HG03097 (cell line): Measurements from ENCODE around the gene DNAJC7.

Experiments
- ATAC-seq: cut with Tn5 transposase; IDR thresholded peaks from one replicate; pipeline ENCODE4 v1.9.1; 2021; ENCODE audit not compliant: unreplicated experiment, low FRiP score

Gene DNAJC7

DNA sequence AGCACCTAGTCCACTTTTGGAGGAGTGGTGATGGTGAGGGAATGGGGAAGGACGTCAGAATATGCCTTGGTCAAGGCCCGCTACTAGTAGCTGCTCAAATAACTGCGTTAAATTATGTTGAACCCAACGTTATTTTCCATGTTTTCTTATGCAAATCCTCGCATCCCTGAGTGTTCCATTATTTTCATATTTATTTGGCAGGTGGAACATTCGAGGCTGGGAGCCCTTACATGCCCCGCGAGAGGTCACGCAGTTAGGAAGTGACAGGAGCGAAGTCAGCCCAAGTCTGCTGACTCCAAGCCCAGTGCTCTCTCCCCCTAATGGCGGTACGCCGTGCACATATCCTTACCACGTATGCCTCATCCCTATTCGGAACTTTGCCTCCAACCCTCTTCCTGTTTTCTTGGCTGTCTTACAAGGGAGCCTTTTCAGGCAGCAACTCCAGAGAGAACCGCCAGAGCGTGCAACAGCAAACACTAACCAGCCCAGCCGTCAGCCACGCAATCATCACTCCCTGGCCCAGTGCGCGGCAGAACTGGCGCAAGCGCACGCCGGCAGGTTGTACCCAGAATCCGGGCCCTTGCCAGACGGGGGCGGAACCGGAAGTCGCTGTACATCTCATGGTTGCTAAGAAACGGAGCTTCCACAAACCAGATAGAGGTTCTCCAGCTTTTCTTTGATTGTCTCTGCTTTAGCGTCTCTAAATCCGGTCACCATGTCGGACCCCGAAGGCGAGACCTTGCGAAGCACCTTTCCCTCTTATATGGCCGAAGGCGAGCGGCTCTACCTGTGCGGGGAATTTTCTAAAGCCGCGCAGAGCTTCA, 87.0 kb downstream of the DNAJC7 start, which contains the start of gene ODAD4:
Gene ODAD4, plus strand, starts transcription at position 609 of the 824 bp plus-strand sequence. Its CDS starts 107 bp downstream, at position 716.
- ATAC-seq: peak; percentile 89

DNA sequence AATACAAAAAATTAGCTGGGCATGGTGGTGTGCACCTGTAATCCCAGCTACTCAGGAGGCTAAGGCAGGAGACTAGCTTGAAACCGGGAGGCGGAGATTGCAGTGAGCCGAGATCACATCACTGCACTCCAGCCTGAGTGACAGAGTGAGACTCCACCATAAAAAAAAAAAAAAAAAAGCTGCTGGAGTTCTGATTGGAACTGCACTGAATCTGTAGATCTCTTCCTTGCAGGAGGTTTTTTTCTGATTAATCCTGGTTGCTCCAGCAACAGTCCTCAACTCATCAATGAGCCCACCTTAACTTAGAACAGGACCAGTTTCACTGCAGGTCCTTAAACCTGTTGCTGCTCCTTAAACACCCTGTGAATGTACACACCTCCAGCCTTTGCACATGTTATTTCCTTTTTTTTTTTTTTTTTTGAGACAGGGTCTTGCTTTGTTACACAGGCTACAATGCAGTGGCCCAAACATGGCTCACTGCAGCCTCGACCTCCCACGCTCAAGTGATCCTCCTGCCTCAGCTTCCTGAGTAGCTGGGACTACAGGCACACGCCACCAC, 88.5 kb downstream of the DNAJC7 start:
- no peak for ATAC-seq
